LHCN-M2 (cell line): ENCODE results near the gene GPR3. TPM values are rescaled to one million over a fixed set of nuclear protein-coding genes. Genes with fewer than 3 reads are reported as not detected.
"Not testable (repeated sequence)": the region's sequence is repeated elsewhere in the genome, so short reads cannot be mapped to it uniquely, and the experiment has no call there.

Experiments used
- DNase-seq: peaks from one replicate; pipeline ENCODE4 v3.0.0-alpha.2; 2012; ENCODE audit warnings: low read depth
- total RNA-seq: library from RNA; depleted of rRNA; stranded (reverse); fragments of >200 nt; gene quantifications from 2 replicates; pipeline ENCODE4 v1.2.3, GENCODE V29; 2014

The GPR3 gene
- total RNA-seq, 1 experiment from 2014 or later: 8.7 TPM

- DNase-seq: no peak
Measured at GRCh38 chr1:27379564-27380122, 12.8 kb upstream of the GPR3 start.

- no peak for DNase-seq
Measured at GRCh38 chr1:27380224-27380623, 12.2 kb upstream of the GPR3 start.

GRCh38 chr1:27380766-27381733, 11.4 kb upstream of the GPR3 start:
- DNase-seq: no peak

GRCh38 chr1:27381969-27382762, 10.3 kb upstream of the GPR3 start:
- no peak for DNase-seq

- no peak for DNase-seq
Measured at GRCh38 chr1:27383039-27383605, 9.3 kb upstream of the GPR3 start, which contains the start of gene CD164L2. TSS of gene CD164L2 (minus strand) at chr1:27383333. CDS start at chr1:27383239, 94 bp downstream.

DNA sequence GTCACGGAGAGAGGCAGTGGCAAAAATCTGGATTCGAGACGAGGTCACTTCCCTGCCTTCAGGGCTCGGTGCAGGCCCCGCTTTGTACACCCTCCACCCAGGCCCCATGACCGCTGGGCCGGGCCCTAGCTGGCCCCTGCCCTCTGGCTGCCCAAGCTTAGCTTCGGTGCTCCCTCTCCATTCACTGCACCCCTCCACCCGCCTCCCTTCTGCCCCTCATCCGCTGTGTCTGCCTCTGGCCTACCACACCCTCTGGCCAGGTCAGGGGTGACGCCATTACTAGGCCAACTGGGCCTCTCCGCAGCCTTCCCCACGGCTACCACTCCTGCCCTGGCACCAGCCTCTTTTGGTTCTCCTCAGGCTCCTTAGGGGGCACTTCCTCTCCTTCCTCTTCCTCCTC, 8.8 kb upstream of the GPR3 start:
- no peak for DNase-seq

GRCh38 chr1:27384797-27385196, 7.6 kb upstream of the GPR3 start:
- DNase-seq: not testable (repeated sequence)

DNA sequence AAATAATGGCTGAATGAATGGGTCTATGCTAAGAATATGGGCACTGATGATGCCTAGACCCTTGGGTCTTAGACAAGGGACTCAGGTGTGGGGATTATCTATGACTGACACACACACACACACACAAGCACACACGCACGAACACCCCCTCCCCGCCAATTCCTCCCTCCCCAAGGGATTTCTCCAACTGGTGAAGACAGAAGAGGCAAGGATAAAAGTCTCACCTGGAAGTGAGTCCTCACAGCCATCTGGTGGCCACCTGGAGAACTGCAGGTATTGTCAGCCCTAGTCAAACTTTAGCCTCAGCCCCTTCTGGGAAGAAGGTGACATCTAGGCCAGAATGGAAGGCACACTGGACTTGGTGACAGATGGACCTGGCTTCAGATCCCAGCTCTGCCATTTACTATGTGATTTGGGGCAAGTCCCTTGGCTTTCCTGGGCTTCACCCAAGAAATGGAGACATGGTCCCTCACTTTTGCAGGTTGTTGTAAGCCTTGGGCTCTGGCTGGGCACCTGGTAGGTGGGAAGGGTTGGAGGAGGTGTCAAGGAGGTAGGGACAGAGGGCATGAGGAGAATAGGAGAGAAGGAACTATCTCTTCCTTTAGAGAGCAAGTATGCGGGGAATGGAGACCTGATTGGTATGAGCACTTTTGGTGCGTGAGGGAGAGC, 4.0 kb upstream of the GPR3 start:
- no peak for DNase-seq

- DNase-seq: peak; percentile 56
Measured at GRCh38 chr1:27391511-27392095, 819 bp upstream of the GPR3 start.

DNA sequence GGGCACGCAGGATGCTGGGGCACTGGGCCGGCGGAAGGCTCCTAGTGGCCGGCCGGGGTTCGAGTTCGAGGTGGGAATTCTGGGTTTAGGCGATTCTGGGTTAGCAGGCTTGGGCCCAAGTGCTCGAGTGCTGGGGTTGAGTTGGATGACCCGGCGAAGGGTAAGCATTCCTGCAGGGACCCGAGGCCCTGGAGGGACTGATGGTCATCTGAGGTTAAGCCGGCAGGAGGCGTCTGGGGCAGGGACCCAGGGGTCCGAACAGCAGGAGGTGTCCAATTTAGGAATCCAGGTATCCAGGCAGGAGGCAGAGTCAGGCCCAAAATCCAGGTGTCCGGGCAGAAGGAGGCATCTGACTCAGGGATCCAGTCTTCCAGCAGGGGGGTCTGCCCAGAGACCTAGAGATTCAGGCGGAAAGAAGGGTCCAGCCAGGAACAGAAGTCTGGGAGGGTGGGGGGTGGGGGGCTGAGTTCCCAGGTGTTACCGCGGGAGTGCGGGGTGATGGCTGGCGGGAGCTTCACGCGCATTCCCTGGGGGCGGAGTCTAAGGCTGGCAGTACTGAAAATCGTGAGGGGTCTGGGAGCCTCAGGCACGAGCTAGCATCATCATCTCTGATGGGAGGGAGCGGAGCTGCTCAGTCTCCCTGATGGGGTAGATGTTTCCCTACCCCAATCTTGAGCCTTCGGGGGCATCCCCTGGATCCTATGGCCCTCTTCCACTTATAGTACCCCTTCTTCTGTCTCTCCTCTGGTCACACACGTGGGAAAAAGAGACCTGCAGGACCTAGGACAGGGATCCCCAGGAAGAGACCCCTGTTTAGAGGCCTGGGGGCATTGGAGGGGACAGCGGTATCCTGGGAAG, 585 bp downstream of the GPR3 start:
- no peak for DNase-seq

GRCh38 chr1:27393641-27394281, 1.3 kb downstream of the GPR3 start:
- DNase-seq: no peak

- no peak for DNase-seq
Measured at GRCh38 chr1:27394282-27394658, 1.8 kb downstream of the GPR3 start.

DNA sequence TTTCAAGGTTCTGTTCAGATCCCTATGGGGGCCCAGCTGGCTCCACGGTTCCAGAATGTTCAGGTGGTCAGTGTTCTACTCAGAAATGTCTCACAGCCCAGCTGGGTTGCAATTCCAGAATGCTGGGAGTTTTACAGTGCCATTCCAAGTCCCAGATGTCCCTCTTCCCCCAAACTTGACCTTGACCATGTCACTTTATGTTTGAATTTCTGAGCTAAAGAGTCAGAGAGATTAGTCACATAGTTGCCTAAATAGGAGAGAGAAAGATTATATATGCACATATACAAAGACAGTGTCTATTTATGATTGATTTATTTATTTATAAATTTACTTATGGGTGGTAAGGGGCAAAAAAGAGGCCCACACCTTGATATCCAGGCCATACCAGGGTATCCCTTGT, 2.5 kb downstream of the GPR3 start:
- DNase-seq: no peak

DNA sequence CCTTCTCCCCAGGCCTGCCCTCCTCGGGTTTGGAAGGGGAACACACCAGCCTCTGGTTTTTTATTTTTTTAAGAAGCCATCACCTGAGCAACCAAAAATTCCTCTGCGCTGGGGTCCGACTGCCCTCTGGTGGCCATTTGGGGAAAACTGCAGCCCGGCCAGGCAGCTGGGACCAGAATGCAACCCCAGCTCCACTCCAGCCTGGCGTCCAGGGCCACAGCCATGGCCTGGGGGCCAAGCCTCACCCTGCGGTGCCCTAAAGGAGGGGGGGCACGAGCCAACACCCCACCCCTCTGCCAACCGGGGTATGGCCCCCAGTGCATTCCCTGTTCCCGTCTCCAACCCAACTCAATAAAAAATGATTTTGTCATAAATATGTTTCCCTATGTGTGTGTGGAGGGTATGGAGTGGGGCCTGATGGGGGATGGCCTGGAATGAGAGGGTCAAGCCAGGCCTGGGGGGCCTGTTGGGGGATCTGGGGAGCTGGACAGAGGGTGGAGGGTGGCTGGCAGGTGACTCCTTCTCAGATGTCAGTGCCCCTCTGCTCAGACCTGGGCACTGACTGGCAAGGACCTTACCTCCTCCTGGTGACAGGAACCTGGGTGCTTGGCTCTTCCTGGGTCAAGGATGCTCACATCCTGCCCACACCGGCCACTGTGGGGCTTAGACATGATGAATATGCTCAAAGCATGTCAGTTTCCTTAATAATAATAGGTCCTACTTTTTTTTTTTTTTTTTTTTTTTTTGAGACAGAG, 3.2 kb downstream of the GPR3 start:
- peak; percentile 75 for DNase-seq

GRCh38 chr1:27397110-27397509, 4.7 kb downstream of the GPR3 start:
- no peak for DNase-seq

- no peak for DNase-seq
Measured at GRCh38 chr1:27397749-27398148, 5.3 kb downstream of the GPR3 start.

GRCh38 chr1:27398405-27399149, 6.2 kb downstream of the GPR3 start:
- no peak for DNase-seq
